Hepatocyte (in vitro differentiated cells): Measurements from ENCODE around the gene CCR1. TPM values are rescaled to one million over a fixed set of nuclear protein-coding genes. Genes with fewer than 3 reads are reported as not detected.

ENCODE experiments used
- DNase-seq: peaks from one replicate; pipeline ENCODE4 v3.0.0-alpha.2; 2016; ENCODE audit warnings: low spot score
- H2AFZ ChIP-seq: fragments of 200-600 bp; sonication (generic); 2 replicates; pipeline ENCODE4 v1.6.0; 2016; ENCODE audit warnings: antibody characterized with exemption, mild to moderate bottlenecking
- H3K27ac ChIP-seq: fragments of 200-600 bp; sonication (generic); 2 replicates; pipeline ENCODE4 v1.5.1; 2016; ENCODE audit warnings: mild to moderate bottlenecking
- H3K27me3 ChIP-seq: fragments of 200-600 bp; sonication (generic); 2 replicates; pipeline ENCODE4 v1.6.1; 2016
- H3K36me3 ChIP-seq: fragments of 200-600 bp; sonication (generic); replicated peaks from 2 replicates; pipeline ENCODE4 v1.5.1; 2016; ENCODE audit warnings: low read depth; ENCODE audit not compliant: insufficient read depth
- H3K4me1 ChIP-seq: fragments of 200-600 bp; sonication (generic); 2 replicates; pipeline ENCODE4 v1.5.1; 2016; ENCODE audit warnings: mild to moderate bottlenecking, moderate library complexity; ENCODE audit not compliant: insufficient read depth
- H3K4me2 ChIP-seq: fragments of 200-600 bp; sonication (generic); 2 replicates; pipeline ENCODE4 v1.6.0; 2016
- H3K4me3 ChIP-seq: fragments of 200-600 bp; sonication (generic); 2 replicates; pipeline ENCODE4 v1.5.1; 2016; ENCODE audit warnings: mild to moderate bottlenecking
- H3K79me2 ChIP-seq: fragments of 200-600 bp; sonication (generic); 2 replicates; pipeline ENCODE4 v1.6.0; 2017; ENCODE audit warnings: mild to moderate bottlenecking
- H3K9me2 ChIP-seq: fragments of 200-600 bp; sonication (generic); replicated peaks from 2 replicates; pipeline ENCODE4 v1.6.0; 2017; ENCODE audit warnings: mild to moderate bottlenecking; ENCODE audit not compliant: insufficient read depth
- H3K9me3 ChIP-seq: fragments of 200-600 bp; sonication (generic); 2 replicates; pipeline ENCODE4 v1.5.1; 2016; ENCODE audit warnings: low read depth, mild to moderate bottlenecking
- H4K20me1 ChIP-seq: fragments of 200-600 bp; sonication (generic); 2 replicates; pipeline ENCODE4 v1.6.0; 2016; ENCODE audit warnings: mild to moderate bottlenecking; ENCODE audit not compliant: insufficient read depth, poor library complexity, severe bottlenecking
- EZH2 ChIP-seq: fragments of 200-600 bp; sonication (generic); IDR thresholded peaks from 2 replicates; pipeline ENCODE4 v1.6.1; 2016; ENCODE audit warnings: antibody characterized with exemption, mild to moderate bottlenecking, borderline replicate concordance
- EZH2phosphoT487 ChIP-seq: fragments of 200-600 bp; sonication (generic); IDR thresholded peaks from one replicate; pipeline ENCODE4 v1.6.1; 2018; ENCODE audit warnings: antibody characterized with exemption, mild to moderate bottlenecking, low read depth, moderate library complexity; ENCODE audit not compliant: unreplicated experiment, severe bottlenecking
- WGBS: methylation state at CpG from one replicate; pipeline ENCODE4 v1.1.6; 2016; ENCODE audit warnings: low lambda C conversion rate; ENCODE audit errors: missing lambda C conversion rate; 5-methylcytosine and 5-hydroxymethylcytosine counted together
- polyA plus RNA-seq: library from polyadenylated mRNA; unstranded; fragments of >200 nt; fragmentation: Nextera tagmentation; extraction: Ambion mirVana; gene quantifications from 2 replicates; pipeline ENCODE4 v1.2.1, GENCODE V29; 2016
- total RNA-seq: library from RNA; depleted of rRNA; stranded (reverse); fragments of >200 nt; gene quantifications from 2 replicates; pipeline ENCODE4 v1.2.3, GENCODE V29; 2014
- TF ChIP-seq, protein P1 (sequence below): fragments of 200-600 bp; sonication (generic); IDR thresholded peaks from 2 replicates; pipeline ENCODE4 v1.5.1; 2016; ENCODE audit warnings: antibody characterized with exemption, mild to moderate bottlenecking; ENCODE audit not compliant: poor library complexity

The CCR1 gene
- total and polyA plus RNA-seq, 2 experiments from 2014 or later, result 1.8 to 3.5 TPM

GRCh38 chr3:46235425-46235824, 27.3 kb upstream of the CCR1 start:
- Histone ChIP-seq H3K4me2 (no peak overlapping the region), H3K27me3 (no peaks in the 10 kb centered on the region), H3K9me3 (no peaks in the 10 kb centered on the region), H3K4me3 (no peak overlapping the region), H3K4me1 (no peaks in the 10 kb centered on the region), H3K79me2 (no peaks in the 10 kb centered on the region), H4K20me1 (no peaks in the 10 kb centered on the region), H3K36me3 (no peaks in the 10 kb centered on the region), H2AFZ (no peak overlapping the region), H3K27ac (no peak overlapping the region), H3K9me2 (no peaks in the 10 kb centered on the region)
- 77% methylated on average over 2 of the region's 2 CpGs for WGBS
- TF ChIP-seq, protein P1, sequence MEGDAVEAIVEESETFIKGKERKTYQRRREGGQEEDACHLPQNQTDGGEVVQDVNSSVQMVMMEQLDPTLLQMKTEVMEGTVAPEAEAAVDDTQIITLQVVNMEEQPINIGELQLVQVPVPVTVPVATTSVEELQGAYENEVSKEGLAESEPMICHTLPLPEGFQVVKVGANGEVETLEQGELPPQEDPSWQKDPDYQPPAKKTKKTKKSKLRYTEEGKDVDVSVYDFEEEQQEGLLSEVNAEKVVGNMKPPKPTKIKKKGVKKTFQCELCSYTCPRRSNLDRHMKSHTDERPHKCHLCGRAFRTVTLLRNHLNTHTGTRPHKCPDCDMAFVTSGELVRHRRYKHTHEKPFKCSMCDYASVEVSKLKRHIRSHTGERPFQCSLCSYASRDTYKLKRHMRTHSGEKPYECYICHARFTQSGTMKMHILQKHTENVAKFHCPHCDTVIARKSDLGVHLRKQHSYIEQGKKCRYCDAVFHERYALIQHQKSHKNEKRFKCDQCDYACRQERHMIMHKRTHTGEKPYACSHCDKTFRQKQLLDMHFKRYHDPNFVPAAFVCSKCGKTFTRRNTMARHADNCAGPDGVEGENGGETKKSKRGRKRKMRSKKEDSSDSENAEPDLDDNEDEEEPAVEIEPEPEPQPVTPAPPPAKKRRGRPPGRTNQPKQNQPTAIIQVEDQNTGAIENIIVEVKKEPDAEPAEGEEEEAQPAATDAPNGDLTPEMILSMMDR, result no peak
- no peak for TF ChIP-seq EZH2phosphoT487
- TF ChIP-seq EZH2, result no peak
- no peak for DNase-seq

DNA sequence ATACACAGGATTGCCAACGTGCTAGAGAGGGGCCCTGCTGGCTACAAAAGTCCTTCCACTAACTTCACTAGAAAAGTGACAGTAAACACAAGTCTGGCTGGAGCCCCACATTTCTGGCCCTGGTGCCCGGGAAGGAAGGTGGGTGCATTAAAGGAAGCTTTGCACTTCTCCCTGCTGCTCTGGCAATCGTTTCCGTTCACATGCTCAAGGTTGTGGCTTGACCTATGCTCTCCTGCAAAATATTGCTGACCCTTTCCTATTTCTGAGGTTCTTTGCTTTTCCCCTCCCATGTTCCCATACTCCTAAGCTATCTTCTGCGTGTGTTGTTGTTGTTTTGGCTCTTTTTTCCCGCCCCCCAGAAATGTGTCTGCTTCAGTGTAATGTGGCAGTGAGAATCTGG, 25.1 kb upstream of the CCR1 start:
- 75% methylated on average over 6 of the region's 6 CpGs for WGBS
- no peak for DNase-seq
- Histone ChIP-seq H3K4me1 (no peaks in the 10 kb centered on the region), H3K4me2 (no peak overlapping the region), H3K9me3 (no peaks in the 10 kb centered on the region), H3K9me2 (no peaks in the 10 kb centered on the region), H3K36me3 (no peaks in the 10 kb centered on the region), H3K27me3 (no peaks in the 10 kb centered on the region), H3K79me2 (no peaks in the 10 kb centered on the region), H3K4me3 (no peak overlapping the region), H2AFZ (no peak overlapping the region), H4K20me1 (no peaks in the 10 kb centered on the region), H3K27ac (no peak overlapping the region)
- TF ChIP-seq EZH2, result no peak

DNA sequence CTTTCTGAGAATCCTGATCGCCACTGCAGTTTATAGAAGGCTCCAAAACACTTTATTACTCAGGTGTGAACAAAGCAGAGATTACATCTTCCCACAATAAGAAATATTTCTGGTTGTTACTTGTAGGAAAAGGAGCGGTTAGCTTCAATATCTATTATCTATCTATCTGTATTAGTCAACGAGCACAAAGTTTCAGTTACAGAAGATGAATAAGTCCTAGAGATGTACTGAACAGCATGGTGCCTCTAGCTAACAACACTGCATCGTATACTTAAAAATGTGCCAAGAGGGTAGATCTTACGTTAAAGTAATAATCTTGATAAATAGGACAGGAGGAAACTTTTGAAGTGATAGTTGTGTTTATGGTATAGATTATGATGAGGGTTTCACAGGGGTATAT, 23.2 kb upstream of the CCR1 start:
- no peak for TF ChIP-seq EZH2
- no peak for TF ChIP-seq EZH2phosphoT487
- TF ChIP-seq, protein P1, result no peak
- Histone ChIP-seq H3K9me2 (no peaks in the 10 kb centered on the region), H3K27me3 (no peaks in the 10 kb centered on the region), H3K9me3 (no peaks in the 10 kb centered on the region), H3K4me1 (no peaks in the 10 kb centered on the region), H4K20me1 (no peaks in the 10 kb centered on the region), H3K4me3 (no peak overlapping the region), H3K36me3 (no peaks in the 10 kb centered on the region), H3K27ac (no peak overlapping the region), H2AFZ (no peak overlapping the region), H3K4me2 (no peak overlapping the region), H3K79me2 (no peaks in the 10 kb centered on the region)
- no peak for DNase-seq
- 87% methylated on average over 5 of the region's 5 CpGs for WGBS

DNA sequence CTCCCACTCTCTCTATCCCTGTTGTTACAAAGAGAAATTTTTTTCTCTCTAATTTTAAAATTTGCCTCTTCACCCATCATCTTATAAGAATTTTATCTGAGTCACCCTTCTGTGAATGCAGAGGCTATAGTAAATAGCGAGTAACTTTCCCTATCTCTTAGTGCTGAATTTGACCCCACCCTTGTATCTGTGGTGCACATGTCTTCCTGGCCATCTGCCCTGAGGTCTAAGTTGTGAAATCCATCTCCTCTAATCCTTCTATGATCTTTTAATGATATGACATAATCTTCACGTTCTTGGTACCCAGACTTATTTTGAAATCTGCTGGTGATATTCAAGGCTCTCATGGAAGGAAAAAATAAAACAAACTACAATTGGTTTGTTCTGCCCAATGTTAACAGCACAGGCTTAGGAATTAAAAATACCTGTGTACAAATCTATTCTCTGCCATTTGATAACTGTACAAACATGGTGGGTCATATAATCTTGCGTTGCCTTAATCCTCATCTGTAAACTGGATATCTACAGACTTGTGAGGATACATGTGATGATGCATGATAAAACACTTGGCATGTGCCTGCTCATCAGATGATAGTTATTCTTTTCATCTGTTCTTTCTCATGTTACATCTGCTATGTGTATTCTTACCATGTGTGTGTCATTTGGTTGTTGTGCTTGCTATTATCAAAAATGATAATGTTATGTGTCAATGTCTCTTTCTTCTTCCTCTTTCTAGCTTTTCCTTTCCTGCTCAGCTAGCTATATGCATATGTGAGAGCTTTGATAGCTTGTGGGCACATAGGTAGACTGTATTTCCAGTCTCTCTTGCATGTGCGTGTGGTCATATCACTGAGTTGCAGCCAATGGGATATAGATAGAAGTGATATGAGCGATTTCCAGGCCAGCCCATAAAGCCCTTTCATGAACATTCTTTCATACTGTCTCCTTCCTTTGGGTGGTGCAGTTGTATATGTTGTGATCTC, 20.4 kb upstream of the CCR1 start:
- H4K20me1 ChIP-seq, result no peaks in the 10 kb centered on the region
- no peak overlapping the region for H2AFZ ChIP-seq
- no peaks in the 10 kb centered on the region for H3K9me2 ChIP-seq
- 73% methylated on average over 5 of the region's 5 CpGs for WGBS
- H3K4me2 ChIP-seq, result no peak overlapping the region
- H3K4me1 ChIP-seq, result no peaks in the 10 kb centered on the region
- peak; percentile 49 for DNase-seq
- no peaks in the 10 kb centered on the region for H3K36me3 ChIP-seq
- H3K9me3 ChIP-seq, result no peaks in the 10 kb centered on the region
- no peak overlapping the region for H3K4me3 ChIP-seq
- H3K79me2 ChIP-seq, result no peaks in the 10 kb centered on the region
- H3K27ac ChIP-seq, result no peak overlapping the region
- TF ChIP-seq, protein P1, result no peak
- TF ChIP-seq EZH2phosphoT487 (no peak), EZH2 (no peak)
- no peaks in the 10 kb centered on the region for H3K27me3 ChIP-seq
